MV-4-11 (cell line): ENCODE measurements around the gene MORN2.

Experiments used
- DNase-seq: peaks from one replicate; lab custom pipeline; 2025; lab: John Stamatoyannopoulos, UW

Gene MORN2

DNA sequence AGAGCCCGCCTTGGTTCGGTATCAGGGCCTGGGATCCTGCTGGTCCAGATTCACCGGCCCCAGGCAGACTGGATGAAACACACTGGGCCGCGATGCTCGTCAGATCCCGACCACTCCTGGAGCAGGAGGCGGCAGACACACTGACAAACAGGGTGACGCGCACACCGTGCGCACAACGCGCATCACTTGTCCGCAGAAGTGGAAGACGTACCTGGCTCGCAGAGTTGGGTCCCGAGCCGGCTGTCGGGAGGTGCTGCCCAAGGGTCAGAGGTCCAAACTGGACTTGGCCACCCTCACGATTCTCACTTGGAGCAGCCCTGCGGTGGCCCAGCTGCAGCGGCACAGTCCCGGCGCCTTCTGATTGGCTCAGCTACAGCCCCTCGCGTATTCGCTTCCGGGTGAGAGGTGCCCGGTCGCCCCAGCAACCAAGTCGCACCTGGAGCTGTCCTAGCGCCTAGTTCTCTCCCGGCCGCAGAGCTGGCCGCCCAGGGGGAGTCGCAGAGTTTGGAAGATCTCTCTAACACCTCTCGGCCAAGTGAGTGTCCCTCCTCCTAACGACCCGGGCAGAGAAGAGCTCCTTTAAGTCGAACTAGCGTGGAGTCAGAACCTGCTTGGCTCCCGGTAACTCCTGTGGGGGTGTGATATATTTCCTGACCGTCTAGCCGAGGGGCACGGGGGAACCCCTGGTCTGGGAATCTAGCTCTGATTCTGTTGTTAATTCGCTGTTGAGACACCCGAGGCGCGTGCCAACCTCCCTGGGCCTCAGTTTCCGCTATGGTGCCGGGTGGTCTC lies at the start of gene MORN2, which contains the start of gene DHX57:
Gene MORN2, plus strand, starts transcription at position 401 of the 792 bp plus-strand sequence.
Gene DHX57, minus strand, starts transcription at position 359 of the 792 bp plus-strand sequence. CDS start 7,529 bp downstream, outside the sequence.
- peak; percentile 67 for DNase-seq

DNA sequence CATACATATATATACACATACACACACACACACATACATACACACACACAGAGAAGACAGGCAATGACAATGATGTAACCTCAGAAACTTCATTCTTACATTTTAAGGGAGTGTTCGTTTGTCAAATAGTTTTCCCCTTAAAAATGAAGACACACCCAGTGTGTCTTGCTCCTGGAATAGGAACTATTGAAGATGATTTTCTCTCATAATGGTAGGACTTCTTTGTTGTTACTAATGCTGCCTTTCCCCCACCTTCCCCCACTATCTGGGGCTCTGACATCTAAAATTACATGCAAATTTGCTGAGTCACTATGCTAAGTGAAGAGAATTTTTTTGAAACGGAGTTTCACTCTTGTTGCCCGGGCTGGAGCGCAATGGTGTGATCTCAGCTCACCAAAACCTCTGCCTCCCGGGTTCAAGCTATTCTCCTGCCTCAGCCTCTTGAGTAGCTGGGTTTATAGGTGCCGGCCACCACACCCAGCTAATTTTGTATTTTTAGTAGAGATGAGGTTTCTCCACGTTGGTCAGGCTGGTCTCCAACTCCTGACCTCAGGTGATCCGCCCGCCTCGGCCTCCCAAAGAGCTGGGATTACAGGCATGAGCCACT lies 48.1 kb upstream of the MORN2 start:
- peak; percentile 51 for DNase-seq

DNA sequence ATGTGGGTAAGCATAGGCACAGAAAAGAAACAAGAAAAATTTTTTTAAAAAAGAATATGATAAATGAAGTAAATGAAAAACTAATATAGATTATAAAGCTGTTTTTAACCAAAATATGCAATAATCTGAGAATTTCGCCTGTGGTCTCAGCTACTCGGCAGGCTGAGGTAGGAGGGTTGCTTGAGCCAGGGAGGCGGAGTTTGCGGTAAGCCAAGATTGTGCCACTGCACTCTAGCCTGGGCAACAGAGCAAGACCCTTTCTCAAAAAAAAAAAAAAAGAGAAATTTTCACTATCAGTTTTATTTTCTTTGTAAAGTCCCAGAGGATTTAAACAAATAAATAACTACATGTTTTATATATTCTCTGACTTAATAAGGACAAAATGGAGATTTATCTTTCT lies 47.3 kb upstream of the MORN2 start:
- DNase-seq, result no peak

DNA sequence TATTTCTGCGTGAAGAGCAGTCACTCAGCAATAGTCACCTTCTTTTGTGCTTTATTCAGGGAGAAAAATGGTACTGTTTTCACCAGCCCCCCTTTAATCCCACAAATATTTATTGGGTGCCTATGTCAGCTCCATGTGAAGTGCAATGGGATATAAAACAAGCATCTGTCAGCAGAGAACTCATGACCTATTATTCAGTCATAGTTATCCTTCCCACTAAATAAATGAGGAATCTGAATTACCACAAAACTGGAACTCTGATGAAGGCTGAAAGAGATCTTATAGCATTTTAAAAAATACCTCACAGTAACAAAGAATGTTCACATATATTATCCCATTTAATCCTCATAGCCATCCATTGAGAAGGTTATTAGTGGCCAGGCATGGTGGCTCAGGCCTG lies 45.8 kb upstream of the MORN2 start:
- DNase-seq, result no peak

DNA sequence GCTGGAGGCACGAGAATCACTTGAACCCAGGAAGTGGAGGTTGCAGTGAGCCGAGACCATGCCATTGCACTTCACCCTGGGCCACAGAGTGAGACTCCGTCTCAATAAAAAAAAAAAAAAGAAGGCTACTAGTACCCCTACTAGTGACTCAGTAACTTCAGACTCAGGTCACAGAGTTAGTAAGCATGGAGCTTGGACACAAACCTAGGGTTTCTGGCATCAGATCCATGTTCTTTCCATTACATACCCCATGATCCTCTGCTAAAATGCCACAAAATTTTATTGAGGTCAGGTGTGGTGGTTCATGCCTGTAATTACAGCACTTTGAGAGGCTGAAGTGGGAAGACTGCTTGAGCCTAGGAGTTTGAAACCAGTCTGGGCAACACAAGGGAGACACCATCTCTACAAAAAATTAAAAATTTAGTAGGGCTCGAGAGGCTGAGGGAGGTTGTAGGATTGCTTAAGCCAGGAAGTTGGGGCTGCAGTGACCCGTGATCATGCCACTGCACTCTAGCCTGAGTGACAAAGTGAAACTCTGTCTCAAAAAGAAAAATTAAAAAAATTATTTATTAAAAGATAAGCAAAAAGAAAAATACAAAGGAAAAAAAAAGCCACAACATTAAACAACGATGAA lies 45.1 kb upstream of the MORN2 start:
- DNase-seq, result peak; percentile 52

DNA sequence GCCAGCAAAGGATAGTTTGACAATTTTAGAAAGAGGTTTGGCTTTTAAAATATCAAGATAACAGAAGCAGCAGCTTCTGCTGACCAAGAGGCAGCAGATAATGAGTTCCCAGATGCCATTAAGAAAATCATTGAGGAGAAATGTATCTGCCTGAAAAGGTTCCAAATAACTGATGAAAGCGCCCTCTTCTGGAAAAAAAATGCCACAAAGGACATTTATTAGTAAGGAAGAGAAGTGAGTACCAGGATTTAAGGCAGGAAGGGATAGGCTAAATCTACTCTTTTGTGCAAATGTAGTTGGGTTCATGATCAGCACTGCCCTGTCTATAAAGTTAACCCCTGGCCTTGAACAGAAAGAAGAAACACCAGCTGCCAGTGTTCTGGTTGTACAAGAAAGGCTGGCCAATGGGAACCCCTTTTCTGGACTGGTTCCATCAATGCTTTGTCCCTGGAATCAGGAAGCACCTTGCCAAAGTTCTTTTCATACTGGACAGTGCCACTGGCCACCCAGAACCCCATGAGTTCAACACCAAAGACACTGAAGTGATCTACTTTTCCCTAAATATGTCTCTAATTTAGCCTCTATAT lies 40.7 kb upstream of the MORN2 start:
- peak; percentile 6 for DNase-seq

DNA sequence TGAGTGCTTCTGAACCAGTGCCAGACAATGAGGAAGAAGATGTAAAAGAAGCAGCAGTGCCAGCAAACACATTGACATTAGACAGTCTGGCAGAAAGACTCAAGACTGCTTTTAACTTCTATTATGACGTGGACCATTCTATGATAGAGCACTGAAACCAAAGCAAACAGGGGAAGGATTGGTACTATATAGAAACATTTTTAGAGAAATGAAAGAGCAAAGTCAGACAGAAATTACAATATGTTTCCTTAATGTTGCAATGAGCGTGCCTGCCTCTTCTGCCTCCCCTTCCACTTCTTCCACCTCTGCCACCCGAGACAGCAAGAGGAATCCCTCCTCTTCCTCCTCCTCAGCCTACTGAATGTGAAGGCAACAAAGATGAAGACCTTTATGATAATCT lies 39.8 kb upstream of the MORN2 start:
- peak; percentile 97 for DNase-seq

DNA sequence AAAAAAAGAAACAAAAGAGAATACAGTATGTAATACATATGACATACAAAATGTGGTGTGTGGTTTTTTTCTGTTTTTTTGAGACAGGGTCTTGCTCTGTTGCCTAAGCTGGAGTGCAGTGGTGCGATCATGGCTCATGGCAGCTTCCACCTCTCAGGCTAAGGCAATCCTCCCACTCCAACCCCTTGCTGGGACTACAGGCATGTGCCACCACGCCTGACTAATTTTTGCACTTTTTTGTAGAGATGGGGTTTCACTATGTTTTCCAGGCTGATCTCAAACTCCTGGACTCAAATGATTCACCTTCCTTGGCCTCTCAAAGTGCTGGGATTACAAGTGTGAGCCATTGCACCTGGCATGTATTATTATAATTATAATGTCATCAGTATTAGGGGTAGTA lies 39.0 kb upstream of the MORN2 start:
- DNase-seq, result no peak

DNA sequence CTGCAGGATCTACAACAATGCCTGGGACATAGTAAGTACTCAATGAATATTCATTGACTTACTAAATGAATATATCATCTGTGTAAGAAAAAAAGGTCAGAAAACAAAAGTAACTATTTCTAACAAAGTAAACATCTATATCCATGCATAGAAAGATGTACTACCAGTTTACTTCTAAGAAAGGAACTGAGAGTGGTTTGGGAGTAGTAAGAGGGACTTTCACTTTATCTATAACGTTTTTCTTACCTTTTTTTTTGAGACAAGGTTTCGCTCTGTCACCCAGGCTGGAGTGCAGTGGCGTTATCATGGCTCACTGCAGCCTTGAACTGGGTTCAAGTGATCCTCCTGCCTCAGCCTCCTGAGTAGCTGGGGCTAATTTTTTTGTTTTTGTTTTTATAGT lies 25.7 kb upstream of the MORN2 start:
- no peak for DNase-seq

DNA sequence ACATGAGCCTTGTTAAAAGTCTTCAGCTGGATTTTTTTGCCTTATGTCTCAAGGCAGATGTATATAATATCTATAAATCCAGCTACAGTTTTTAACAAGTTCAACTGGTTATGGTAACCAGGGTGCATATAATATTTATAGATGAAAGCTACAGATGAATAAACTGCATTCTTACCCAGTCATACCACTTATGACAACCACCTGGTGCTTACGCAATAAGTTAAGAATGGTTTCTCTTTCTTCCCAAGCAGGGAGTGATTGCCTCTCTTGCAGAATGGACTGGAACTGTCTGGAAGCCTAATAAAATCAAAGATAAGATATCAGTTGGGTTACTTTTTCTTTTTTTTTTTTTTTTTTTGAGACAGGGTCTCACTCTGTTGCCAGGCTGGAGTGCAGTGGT lies 19.6 kb upstream of the MORN2 start:
- DNase-seq, result peak; percentile 33

DNA sequence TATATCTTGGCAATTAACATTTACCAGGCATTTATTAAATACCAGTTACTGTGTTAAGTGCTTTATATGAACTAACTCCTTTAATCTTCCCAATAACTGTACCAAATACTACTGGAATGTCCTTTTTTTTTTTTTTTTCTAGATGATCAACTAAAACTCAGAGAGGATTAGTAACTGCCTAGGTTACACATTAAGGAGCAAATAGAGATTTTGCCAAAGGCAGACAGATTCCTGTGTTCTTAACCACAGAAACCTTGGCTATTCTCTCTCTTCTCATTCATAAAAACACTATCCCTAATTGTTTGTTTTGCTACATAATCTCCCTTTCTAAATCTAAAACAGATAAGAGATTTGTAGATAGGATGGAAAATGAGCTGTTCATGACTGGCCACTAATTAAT lies 13.3 kb upstream of the MORN2 start:
- no peak for DNase-seq

DNA sequence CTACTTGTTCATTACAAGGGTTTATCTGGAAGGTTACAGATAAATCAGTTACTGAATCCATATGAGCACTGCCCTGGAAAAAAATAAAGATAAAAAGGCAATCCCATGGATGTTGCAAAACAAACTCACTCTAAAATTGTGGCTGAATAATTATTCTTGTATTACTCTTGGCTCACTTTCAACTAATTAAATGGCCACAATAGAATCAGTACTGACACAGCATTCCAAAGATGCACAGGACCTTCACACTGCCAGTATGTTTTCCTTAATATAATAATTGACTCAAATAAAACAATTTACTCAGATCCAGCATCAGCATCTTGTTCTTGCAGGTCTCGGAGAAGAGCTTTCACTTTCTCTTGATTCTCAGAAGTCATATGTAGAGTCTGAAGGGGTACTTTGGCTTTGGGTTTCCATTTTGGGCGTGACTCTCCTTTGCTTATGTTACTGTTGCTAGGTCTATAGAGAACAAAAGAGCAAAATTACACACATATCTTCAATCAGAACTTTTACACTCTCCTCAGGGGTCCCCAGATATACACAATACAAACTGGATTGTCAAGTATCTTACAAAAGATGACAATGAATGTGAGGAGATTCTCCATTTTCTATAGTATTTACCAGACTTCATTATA lies 12.6 kb upstream of the MORN2 start:
- no peak for DNase-seq

DNA sequence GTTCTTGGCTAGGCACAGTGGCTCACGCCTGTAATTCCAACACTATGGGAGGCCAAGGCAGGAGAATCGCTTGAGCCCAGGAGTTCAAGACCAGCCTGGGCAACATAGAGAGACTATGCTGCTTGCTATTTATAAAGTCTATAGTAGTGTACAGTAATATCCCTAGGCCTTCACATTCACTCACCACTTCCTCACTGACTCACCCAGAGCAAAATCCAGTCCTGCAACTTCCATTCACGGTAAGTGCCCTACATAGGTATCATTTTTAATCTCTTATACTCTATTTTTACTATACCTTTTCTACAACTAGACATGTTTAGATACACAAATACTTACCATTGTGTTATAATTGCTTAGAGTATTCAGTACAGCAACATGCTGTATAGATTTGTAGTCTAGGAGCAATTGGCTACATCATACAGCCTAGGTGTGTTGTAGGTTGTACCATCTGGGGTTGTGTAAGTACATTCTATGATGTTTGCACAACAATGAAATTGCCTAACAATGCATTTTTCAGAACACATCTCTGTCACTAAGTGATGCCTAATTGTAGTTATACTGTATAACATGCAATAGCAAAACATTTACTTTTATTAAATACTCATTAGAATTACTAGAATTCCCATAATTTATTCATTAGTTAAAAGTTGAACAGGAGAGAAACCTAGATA lies 8.9 kb upstream of the MORN2 start:
- DNase-seq, result peak; percentile 20

DNA sequence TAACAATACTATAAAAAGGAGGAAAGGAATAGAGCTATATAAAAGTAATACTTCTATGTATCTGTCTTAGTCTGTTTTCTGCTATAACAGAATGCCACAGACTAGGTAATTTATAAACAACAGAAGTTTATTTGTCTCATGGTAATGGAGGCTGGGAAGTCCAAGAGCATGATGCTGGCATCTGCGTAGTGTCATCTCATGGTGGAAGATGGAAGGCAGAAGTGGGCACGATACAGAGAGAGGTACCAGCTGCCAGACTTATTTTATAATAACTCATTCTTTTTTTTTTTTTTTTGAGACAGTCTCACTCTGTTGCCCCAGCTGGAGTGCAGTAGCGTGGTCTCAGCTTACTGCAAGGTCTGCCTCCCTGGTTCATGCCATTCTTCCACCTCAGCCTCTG lies 4.3 kb upstream of the MORN2 start:
- DNase-seq, result no peak

DNA sequence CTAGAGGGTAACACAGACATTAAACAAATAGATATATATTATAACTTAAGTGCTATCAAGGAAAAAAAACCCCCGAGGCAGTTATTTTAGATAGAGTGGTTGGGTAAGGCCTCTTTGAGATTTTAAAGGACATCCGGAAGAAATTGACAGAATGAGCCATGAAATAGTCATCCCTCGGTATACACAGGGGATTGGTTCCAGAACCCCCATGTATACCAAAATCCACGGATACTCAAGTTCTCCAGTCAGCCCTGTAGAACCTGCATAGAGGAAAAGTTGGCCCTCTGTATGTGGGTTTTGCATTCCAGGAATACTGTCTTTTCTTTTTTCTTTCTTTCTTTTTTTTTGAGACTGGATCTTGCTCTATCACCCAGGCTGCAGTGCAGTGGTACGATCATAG lies 2.0 kb upstream of the MORN2 start:
- no peak for DNase-seq

DNA sequence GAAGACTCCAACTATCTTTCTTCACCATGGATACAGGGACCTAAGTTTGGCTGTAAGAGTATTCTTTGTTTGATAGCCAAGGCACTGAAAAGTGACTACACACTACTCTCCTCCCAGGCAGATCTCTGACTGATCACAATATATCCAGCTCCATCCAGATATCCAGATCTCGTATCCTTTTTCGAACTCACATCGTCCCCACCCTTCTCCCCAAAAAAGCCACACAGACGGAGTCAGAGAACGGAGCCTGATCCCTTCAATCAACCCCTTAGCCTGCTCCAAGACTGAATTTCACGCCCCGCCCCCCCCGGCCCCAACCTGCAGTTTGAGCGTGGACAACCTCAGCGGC lies 575 bp upstream of the MORN2 start:
- DNase-seq, result no peak

DNA sequence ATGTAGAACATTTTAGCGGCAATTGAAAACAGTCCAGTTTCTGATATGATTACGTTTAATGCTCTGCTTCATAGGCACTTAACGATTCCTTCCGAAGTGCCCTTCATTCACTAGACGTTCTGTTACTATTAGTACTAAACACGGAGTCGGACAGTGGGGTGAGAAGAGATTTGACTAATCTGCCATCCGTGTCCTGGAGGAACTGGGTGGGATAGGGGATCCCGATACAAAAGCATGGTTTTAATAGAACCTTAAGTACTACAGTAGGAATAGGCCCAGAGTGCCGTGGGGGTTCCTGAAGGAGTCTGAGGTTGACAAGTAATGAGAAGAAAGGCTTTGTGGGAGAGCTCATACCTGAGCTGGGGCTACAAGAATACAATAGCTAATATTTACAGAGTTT lies 631 bp downstream of the MORN2 start:
- DNase-seq, result no peak

DNA sequence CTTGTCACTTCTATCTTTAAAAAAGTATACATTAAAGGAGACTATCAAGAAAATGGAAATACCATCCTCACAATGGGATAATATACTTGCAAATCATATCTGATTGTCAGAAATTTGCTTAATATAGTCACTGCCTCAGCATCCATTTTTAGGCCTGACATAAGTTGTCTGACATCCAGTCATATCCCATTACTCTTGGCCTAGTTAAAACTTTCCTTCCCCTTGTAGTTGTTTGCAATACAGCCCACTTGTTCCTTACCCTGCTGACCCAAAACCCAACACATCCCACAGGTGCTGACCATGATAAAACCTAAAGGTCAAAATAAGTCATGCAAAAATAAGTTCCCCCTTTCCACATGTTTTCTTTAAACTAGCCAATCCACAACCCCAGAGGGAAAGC lies 10.3 kb downstream of the MORN2 start:
- DNase-seq, result no peak

DNA sequence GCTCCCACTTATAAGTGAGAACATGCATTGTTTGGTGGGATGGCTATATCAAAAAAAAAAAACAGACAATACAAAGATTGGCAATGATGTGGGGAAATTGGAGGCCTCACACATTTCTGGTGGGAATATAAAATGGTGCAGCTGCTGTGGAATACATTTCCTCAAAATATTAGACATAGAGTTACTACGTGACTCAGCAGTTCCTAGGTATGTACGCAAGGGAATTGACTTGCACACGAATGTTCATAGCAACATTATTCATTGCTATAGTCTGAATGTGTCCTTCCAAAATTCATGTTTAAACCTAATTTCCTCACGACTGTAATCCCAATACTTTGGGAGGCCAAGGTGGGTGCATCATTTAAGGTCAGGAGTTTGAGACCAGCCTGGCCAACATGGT lies 11.6 kb downstream of the MORN2 start:
- DNase-seq, result no peak

DNA sequence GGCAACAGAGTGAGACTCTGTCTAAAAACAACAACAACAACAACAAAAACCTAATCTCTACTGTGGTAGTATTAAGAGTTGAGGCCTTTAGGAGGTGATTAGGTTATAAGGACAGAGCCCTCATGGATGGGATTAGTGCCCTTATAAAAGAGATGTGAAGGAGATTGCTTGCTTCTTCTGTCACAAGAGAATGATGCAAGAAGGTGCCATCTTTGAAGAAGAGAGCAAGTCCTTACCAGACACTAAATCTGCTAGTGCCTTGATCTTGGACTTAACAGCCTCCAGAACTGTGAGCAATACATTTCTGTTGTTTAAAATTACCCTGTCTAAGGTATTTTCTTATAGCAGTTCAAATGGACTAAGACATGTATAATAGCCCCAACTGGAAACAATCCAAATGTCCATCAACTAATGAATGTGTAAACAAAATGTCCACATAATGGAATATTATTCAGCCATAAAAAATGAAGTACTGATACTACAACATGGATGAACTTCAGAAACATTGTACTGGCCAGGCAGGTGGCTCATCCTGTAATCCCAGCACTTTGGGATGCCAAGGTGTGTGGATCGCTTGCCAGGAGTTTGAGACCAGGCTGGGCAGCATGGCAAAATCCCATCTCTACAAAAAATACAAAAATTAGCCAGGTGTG lies 12.3 kb downstream of the MORN2 start:
- DNase-seq, result no peak

DNA sequence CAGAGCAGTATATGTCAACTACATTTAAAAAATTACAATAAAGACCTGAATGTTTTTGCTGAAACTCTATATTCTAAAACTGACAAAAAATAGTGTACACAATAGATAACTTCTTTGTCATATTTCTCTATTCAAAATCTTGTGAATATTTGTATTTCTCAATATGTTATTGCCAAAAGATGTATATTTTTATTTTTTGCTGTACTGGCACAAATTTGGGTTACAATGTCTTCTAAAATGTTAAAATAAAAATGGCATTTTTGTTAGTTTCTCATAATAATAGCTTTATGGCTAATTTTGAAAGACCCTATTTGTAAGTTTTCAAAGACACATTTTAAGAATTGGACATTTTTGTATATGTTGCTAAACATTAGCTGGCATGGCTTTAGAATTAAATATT lies 13.3 kb downstream of the MORN2 start:
- no peak for DNase-seq
